Activated T-helper 17 cell treated with anti-CD3 and anti-CD28 coated beads, Interleukin-2, amount 50 U/mL, for 72 hours (primary cell): ENCODE measurements around the gene CTLA4. TPM values are rescaled to one million over a fixed set of nuclear protein-coding genes. Genes with fewer than 3 reads are reported as not detected.

Experiments used
- ATAC-seq: fragments of 150-1000 bp; cut with Tn5 transposase; replicated peaks from 2 replicates; pipeline ENCODE4 v1.10.0; 2021; ENCODE audit warnings: mild to moderate bottlenecking, moderate library complexity
- H3K27ac Mint-ChIP-seq: one replicate; pipeline ENCODE4 v1.8.0; 2022; ENCODE audit warnings: mixed read lengths
- H3K27me3 Mint-ChIP-seq: one replicate; pipeline ENCODE4 v1.8.0; 2022; ENCODE audit warnings: mixed read lengths
- H3K36me3 Mint-ChIP-seq: one replicate; pipeline ENCODE4 v1.8.0; 2022; ENCODE audit warnings: low read depth, mild to moderate bottlenecking, mixed read lengths
- H3K4me1 Mint-ChIP-seq: one replicate; pipeline ENCODE4 v1.8.0; 2022; ENCODE audit warnings: mixed read lengths
- H3K4me3 Mint-ChIP-seq: one replicate; pipeline ENCODE4 v1.8.0; 2022; ENCODE audit warnings: mild to moderate bottlenecking, mixed read lengths
- H3K9me3 Mint-ChIP-seq: one replicate; pipeline ENCODE4 v1.8.0; 2022; ENCODE audit warnings: mixed read lengths
- total RNA-seq, 2 donors: library from RNA; stranded (reverse); gene quantifications; one replicate each; pipeline ENCODE4 v1.2.3, GENCODE V29; 2022

Gene CTLA4
- total RNA-seq, 2 donors from 2014 or later: 282 to 334 TPM

DNA sequence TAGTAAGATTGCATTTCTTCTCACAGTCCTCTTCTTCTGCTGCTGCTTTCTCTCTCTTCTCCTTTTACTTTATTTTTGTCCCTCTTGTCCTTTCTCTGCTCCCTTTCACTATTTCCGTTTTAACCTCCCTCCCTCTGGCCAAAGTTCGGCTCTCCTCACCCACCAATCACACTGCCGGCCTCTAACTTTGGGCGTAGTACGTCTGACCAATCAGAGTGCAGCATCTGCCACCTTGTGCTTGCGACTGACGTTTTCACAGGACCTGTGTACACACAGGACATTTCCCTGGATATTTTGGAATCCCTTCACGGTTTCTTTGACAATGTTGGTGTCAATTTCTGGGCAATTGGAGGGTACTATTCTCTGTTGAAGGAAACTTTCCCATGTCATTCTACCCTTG, 46.4 kb downstream of the CTLA4 start:
- Mint-ChIP-seq H3K36me3 (no peaks in the 10 kb centered on the region), H3K4me1 (peaks cover 46% of the 10 kb centered on the region), H3K4me3 (peak overlapping the region; percentile 63), H3K9me3 (no peaks in the 10 kb centered on the region), H3K27me3 (no peaks in the 10 kb centered on the region), H3K27ac (peak overlapping the region; percentile 33)
- peak; percentile 23 for ATAC-seq

DNA sequence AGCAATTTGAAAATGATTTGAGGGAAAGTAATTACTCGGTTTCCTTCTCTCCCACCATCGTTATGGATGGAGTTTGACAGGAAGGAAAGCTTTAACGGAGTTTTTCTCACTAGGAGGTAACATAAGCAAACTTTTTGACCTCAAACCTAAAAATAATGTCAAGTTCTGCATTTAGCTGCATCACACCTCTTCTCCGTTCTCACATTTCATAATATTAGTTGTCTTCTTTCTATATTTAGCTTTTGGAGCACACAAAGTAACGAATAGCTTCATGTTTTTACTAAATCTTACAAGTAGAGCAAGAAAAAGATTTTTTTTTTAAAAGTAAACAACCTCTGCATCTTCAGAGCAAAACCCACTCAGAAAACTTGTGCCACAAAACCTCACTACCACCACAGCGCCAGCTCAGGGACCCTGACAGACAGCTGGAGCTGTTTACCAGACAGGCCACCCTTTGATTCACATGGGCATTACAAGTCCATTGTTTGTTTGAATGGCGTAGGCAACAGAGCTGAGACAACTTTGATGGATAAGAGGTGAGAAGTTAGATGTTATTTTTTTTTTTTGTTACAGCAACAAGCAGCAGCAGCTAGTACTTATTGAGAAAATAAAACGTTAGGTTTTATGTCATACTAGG, 47.1 kb downstream of the CTLA4 start:
- Mint-ChIP-seq H3K36me3 (no peaks in the 10 kb centered on the region), H3K27ac (peak overlapping the region; percentile 58), H3K4me1 (peaks cover 40% of the 10 kb centered on the region), H3K4me3 (peak overlapping the region; percentile 63), H3K27me3 (no peaks in the 10 kb centered on the region), H3K9me3 (no peaks in the 10 kb centered on the region)
- ATAC-seq: peak; percentile 33

DNA sequence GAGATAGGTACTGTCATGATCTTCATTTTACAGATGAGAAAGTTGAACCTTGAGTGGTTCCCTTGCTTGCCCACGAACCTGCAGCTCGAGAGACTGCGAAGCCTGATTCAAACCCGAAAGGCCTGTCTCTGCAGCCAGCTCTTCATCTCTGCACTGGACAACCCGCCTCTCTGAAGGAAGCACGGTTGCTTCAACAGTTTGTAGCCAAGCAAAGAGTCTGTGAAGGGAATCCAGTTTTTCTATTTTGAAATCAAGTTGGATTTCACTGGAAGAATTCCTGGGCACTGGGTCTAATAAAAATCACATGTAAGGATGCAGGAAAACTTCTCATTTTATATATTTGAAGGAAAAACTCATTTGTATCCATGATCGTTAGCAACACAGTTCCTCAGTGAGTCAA, 47.7 kb downstream of the CTLA4 start:
- peak overlapping the region; percentile 63 for H3K4me3 Mint-ChIP-seq
- no peaks in the 10 kb centered on the region for H3K9me3 Mint-ChIP-seq
- H3K36me3 Mint-ChIP-seq: no peaks in the 10 kb centered on the region
- peaks cover 36% of the 10 kb centered on the region for H3K4me1 Mint-ChIP-seq
- peak overlapping the region; percentile 58 for H3K27ac Mint-ChIP-seq
- no peak for ATAC-seq
- H3K27me3 Mint-ChIP-seq: no peaks in the 10 kb centered on the region

DNA sequence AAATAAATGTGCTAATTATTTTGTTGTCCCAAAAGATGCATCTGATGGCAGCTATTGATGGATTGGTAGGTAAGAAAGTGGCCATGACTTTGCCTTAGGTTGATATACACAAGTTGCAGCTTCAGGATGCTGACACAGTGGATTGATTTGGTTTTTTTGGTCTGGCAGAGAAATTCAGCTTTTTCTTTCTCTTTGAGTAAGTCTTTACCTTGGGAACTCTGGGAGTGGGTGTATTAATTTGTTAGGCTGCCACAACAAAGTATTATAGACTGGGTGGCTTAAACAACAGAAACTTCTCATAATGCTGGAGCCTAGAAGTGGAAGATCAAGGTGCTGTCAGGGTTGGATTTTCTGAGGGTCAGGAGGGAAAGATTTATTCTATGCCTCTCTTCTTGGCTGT, 49.2 kb downstream of the CTLA4 start:
- Mint-ChIP-seq H3K27ac (no peak overlapping the region), H3K4me1 (peaks cover 34% of the 10 kb centered on the region), H3K27me3 (no peaks in the 10 kb centered on the region), H3K9me3 (no peaks in the 10 kb centered on the region), H3K4me3 (peak overlapping the region; percentile 63), H3K36me3 (no peaks in the 10 kb centered on the region)
- ATAC-seq: peak; percentile 43

DNA sequence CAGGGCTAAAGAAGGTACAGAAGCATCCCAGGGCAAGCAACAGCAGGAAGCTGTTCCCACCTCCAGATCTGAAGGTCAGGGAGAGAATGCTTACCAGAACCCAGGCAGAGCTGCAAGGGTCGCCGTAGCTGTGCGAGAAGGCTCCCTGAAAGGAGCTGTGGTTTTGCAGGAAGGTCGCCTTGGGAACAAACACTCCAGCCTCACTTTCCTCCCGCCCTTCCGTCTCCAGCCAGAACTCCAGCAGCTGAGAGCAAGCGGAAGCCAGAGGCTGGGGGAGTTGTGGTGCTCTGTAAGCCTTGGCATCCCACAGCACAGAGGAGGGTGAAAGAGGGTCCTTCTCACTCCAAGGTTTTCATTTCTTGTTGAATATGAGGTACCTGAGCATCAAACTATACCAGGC, 50.7 kb downstream of the CTLA4 start:
- H3K36me3 Mint-ChIP-seq: no peaks in the 10 kb centered on the region
- H3K4me1 Mint-ChIP-seq: peaks cover 34% of the 10 kb centered on the region
- no peak for ATAC-seq
- no peaks in the 10 kb centered on the region for H3K27me3 Mint-ChIP-seq
- no peaks in the 10 kb centered on the region for H3K9me3 Mint-ChIP-seq
- no peak overlapping the region for H3K27ac Mint-ChIP-seq
- peak overlapping the region; percentile 63 for H3K4me3 Mint-ChIP-seq

DNA sequence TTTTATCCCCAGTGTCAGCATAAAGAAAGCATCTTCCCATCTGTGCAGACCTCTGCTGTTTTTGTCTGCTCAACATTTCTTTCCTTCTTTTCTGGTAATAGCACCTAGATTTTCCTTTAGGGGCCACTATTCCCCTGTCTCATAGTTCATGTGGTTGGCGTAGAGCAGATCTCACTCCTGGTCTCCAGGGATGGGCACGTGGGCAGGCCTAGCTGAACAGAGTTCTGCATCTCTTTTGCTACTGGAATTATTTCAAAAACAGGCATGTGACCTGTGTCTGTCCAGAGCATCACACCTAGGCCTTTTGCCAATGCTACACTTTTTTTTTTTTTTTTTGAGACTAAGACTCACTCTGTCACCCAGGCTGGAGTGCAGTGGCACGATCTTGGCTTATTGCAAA, 51.3 kb downstream of the CTLA4 start:
- no peak overlapping the region for H3K27ac Mint-ChIP-seq
- ATAC-seq: no peak
- no peaks in the 10 kb centered on the region for H3K9me3 Mint-ChIP-seq
- no peaks in the 10 kb centered on the region for H3K36me3 Mint-ChIP-seq
- peaks cover 32% of the 10 kb centered on the region for H3K4me1 Mint-ChIP-seq
- H3K4me3 Mint-ChIP-seq: peak overlapping the region; percentile 63
- H3K27me3 Mint-ChIP-seq: no peaks in the 10 kb centered on the region

Other genes with a start within 250 kb of the CTLA4 start
- 100 to 1,000 TPM; 242 to 382 TPM for gene CD28, start 161.1 kb upstream of the CTLA4 start, total RNA-seq
- gene ICOS, start 69.0 kb downstream of the CTLA4 start, total RNA-seq: 100 to 1,000 TPM; 146 to 194 TPM